OCI-LY7 (cell line): Measurements from ENCODE around the gene AXL. TPM values are rescaled to one million over a fixed set of nuclear protein-coding genes. Genes with fewer than 3 reads are reported as not detected.

Source experiments
- BruUV-seq: library from RNA; stranded (reverse); fragments of 400-500 nt; replicated peaks from 2 replicates; lab custom pipeline; 2021; lab: Mats Ljungman, UMichigan
- CTCF ChIA-PET: fragments of 300-600 bp; sonication (Branson Sonifier 250); formaldehyde crosslinking; loops from one replicate; lab custom pipeline; 2022; ENCODE audit warnings: antibody characterized with exemption; ENCODE audit not compliant: unreplicated experiment; lab: Charles Lee
- POLR2A ChIA-PET: fragments of 300-600 bp; sonication (Branson Sonifier 250); formaldehyde crosslinking; loops from one replicate; lab custom pipeline; 2022; ENCODE audit warnings: antibody characterized with exemption; lab: Charles Lee
- DNase-seq: peaks from one replicate; pipeline ENCODE4 v3.0.0-alpha.2; 2015; ENCODE audit warnings: low spot score
- H2AFZ ChIP-seq: fragments of 200-600 bp; sonication (generic), shearing (Covaris generic); 2 replicates; pipeline ENCODE4 v1.6.1; 2014; ENCODE audit warnings: mild to moderate bottlenecking, antibody characterized with exemption, low read length, moderate library complexity
- H3K27ac ChIP-seq: fragments of 200-600 bp; sonication (generic); 2 replicates; pipeline ENCODE4 v1.5.1; 2014; ENCODE audit warnings: mixed run types, low read depth, mild to moderate bottlenecking, moderate library complexity, low read length, inconsistent platforms; ENCODE audit not compliant: poor library complexity, severe bottlenecking
- H3K36me3 ChIP-seq: fragments of 200-600 bp; sonication (generic); 2 replicates; pipeline ENCODE4 v1.6.1; 2014; ENCODE audit warnings: mild to moderate bottlenecking, antibody characterized with exemption, low read length, moderate library complexity, mixed read lengths; ENCODE audit not compliant: insufficient read depth
- H3K4me1 ChIP-seq: fragments of 200-600 bp; sonication (generic); 2 replicates; pipeline ENCODE4 v1.5.1; 2014; ENCODE audit warnings: mild to moderate bottlenecking, low read length; ENCODE audit not compliant: insufficient read depth, poor library complexity, severe bottlenecking
- H3K4me2 ChIP-seq: fragments of 200-600 bp; sonication (generic); 2 replicates; pipeline ENCODE4 v1.6.1; 2014; ENCODE audit warnings: mild to moderate bottlenecking, low read length
- H3K4me3 ChIP-seq: fragments of 200-600 bp; sonication (generic); 2 replicates; pipeline ENCODE4 v1.5.1; 2014; ENCODE audit warnings: mild to moderate bottlenecking, low read depth, low read length; ENCODE audit not compliant: poor library complexity, severe bottlenecking
- H3K79me2 ChIP-seq: fragments of 200-600 bp; sonication (generic); 2 replicates; pipeline ENCODE4 v1.6.1; 2016; ENCODE audit warnings: low read depth, mild to moderate bottlenecking, low read length, moderate library complexity, mixed read lengths; ENCODE audit not compliant: insufficient read depth
- H3K9me2 ChIP-seq: fragments of 200-600 bp; sonication (generic); 2 replicates; pipeline ENCODE4 v1.6.1; 2016; ENCODE audit warnings: mild to moderate bottlenecking, low read length, mixed read lengths; ENCODE audit not compliant: insufficient read depth
- H3K9me3 ChIP-seq: fragments of 200-600 bp; sonication (generic); 2 replicates; pipeline ENCODE4 v1.6.1; 2014; ENCODE audit warnings: mild to moderate bottlenecking, mixed run types, low read length, mixed read lengths
- H4K20me1 ChIP-seq: fragments of 200-600 bp; sonication (generic); 2 replicates; pipeline ENCODE4 v1.6.1; 2014; ENCODE audit warnings: mild to moderate bottlenecking, antibody characterized with exemption, low read length, moderate library complexity, mixed read lengths; ENCODE audit not compliant: insufficient read depth
- EZH2phosphoT487 ChIP-seq: fragments of 200-600 bp; sonication (generic); IDR thresholded peaks from 2 replicates; pipeline ENCODE4 v1.6.1; 2018; ENCODE audit warnings: low read depth, borderline replicate concordance, mild to moderate bottlenecking, mixed run types, antibody characterized with exemption, low read length, moderate library complexity, mixed read lengths
- intact Hi-C: fragments of 100-400 bp; cut with micrococcal nuclease; formaldehyde crosslinking; loops from one replicate; pipeline ENCODE4 v1.10.0; 2022; ENCODE audit not compliant: unreplicated experiment
- total RNA-seq, 2 experiments: library from RNA; depleted of rRNA in 1 of 2; stranded (reverse); fragments of >200 nt in 1 of 2; shearing (Covaris generic) in 1 of 2; gene quantifications; 2 replicates each; pipeline ENCODE4 v1.2.3, GENCODE V29; 2014 to 2022
- TF ChIP-seq, protein P1 (sequence below): fragments of 200-600 bp; sonication (generic); conservative IDR thresholded peaks from 2 replicates; pipeline ENCODE4 v1.5.1; 2014; ENCODE audit warnings: mild to moderate bottlenecking, antibody characterized with exemption, low read length, moderate library complexity, mixed read lengths

Gene AXL
- total RNA-seq, 2 experiments from 2014 or later, result not detected

DNA sequence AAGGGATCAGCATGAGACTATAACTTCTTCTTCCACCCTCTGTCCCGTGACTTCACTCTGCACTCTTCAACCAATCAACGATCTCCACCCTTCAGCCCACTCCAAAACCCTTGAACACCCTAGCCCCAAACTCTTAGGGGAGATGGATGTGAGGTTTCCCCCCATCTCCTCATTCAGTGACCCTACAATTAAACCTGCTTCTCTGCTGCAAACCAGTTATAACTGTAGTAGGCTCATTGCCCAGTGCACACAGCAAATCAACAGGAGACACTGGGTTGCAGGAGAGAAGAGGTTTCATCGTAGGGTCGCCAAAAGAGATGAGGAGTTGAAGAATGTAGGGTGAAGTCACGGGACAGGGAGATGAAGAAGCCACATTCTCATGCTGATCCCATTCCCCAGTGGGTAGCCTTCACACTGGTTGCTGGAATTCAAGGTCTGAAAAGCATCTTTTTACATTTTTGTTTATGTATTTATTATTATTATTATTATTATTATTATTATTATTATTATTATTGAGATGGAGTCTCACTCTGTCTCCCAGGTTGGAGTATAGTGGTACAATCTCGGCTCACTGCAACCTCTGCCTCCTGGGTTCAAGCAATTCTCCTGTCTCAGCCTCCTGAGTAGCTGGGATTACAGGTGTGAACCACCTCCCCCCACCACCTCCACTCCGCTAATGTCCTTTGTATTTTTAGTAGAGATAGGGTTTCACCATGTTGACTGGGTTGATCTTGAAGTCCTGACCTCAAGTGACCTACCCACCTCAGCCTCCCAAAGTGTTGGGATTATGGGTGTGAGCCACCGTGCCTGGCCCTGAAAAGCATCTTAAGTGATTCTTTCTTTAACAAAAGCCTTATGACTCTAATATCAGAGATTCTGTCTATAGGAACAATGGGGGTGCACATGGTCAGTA, 31.8 kb upstream of the AXL start:
- Histone ChIP-seq H3K4me1 (no peaks in the 10 kb centered on the region), H3K4me2 (no peak overlapping the region), H3K9me2 (no peaks in the 10 kb centered on the region), H3K27ac (no peak overlapping the region), H2AFZ (no peak overlapping the region), H3K9me3 (no peaks in the 10 kb centered on the region), H3K36me3 (no peaks in the 10 kb centered on the region), H3K4me3 (no peak overlapping the region), H4K20me1 (no peaks in the 10 kb centered on the region), H3K79me2 (no peaks in the 10 kb centered on the region)
- intact Hi-C loops, result no loop called here
- BruUV-seq, result no TSS peak
- DNase-seq, result no peak
- no peak for TF ChIP-seq EZH2phosphoT487
- TF ChIP-seq, protein P1, sequence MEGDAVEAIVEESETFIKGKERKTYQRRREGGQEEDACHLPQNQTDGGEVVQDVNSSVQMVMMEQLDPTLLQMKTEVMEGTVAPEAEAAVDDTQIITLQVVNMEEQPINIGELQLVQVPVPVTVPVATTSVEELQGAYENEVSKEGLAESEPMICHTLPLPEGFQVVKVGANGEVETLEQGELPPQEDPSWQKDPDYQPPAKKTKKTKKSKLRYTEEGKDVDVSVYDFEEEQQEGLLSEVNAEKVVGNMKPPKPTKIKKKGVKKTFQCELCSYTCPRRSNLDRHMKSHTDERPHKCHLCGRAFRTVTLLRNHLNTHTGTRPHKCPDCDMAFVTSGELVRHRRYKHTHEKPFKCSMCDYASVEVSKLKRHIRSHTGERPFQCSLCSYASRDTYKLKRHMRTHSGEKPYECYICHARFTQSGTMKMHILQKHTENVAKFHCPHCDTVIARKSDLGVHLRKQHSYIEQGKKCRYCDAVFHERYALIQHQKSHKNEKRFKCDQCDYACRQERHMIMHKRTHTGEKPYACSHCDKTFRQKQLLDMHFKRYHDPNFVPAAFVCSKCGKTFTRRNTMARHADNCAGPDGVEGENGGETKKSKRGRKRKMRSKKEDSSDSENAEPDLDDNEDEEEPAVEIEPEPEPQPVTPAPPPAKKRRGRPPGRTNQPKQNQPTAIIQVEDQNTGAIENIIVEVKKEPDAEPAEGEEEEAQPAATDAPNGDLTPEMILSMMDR, result no peak
- ChIA-PET POLR2A (interaction anchor here (0.5 kb wide), 1 partner anchor 37 kb away, joined by 3 read pairs; no protein-coding TSS in a partner anchor), CTCF (interaction anchor here (0.6 kb wide), 1 partner anchor 605 kb away, joined by 4 read pairs; no protein-coding TSS in a partner anchor)

DNA sequence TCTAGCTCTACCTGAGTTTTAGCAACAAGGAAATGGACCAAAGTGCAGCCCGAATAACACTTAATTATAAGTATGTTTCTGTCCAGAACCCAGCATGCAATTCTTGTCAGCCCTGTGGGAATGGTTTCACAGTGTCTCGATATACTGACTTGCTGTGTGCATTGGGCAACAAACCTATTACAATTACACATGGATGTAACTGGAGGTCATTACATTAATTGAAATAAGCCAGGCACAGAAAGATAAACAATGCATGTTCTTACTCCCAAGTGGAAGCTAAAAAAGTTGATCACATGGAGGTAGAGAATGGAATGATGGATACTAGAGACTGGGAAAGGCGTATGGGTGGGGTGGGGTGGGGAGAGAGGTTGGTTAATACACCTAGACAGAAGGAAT, 31.1 kb upstream of the AXL start:
- Histone ChIP-seq H3K4me1 (no peaks in the 10 kb centered on the region), H3K27ac (no peak overlapping the region), H3K4me2 (no peak overlapping the region), H4K20me1 (no peaks in the 10 kb centered on the region), H3K9me3 (no peaks in the 10 kb centered on the region), H3K79me2 (no peaks in the 10 kb centered on the region), H2AFZ (no peak overlapping the region), H3K4me3 (no peak overlapping the region), H3K9me2 (no peaks in the 10 kb centered on the region), H3K36me3 (no peaks in the 10 kb centered on the region)
- TF ChIP-seq, protein P1, result no peak
- no peak for TF ChIP-seq EZH2phosphoT487
- DNase-seq, result no peak
- intact Hi-C loops, result no loop called here
- POLR2A ChIA-PET, result interaction anchor here (0.5 kb wide), 1 partner anchor 38 kb away, joined by 3 read pairs; no protein-coding TSS in a partner anchor
- BruUV-seq, result no TSS peak
- CTCF ChIA-PET, result interaction anchor here (0.6 kb wide), 1 partner anchor 606 kb away, joined by 4 read pairs; no protein-coding TSS in a partner anchor
